Measurements from ENCODE around the gene CCDC196.

DNA sequence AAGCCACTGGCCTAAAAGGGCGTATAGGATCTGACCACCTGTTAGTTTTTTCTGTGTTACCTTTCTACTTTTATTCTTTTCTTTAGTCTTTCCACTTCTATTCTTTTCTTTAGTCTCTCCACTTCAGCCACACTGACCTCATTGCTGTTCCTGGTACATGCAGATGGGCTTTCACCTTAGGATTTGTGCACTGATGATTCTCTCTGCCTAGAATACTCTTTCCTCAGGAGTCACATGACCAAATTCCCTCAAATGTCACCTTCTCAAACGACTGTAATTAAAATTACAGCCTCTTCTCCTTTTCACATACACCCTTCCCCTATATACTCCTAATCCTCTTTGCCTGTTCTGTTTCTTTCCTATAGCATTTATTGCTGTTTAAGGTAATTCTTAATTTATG lies 57.8 kb downstream of the CCDC196 start:
- TF ChIP-seq, protein P1, sequence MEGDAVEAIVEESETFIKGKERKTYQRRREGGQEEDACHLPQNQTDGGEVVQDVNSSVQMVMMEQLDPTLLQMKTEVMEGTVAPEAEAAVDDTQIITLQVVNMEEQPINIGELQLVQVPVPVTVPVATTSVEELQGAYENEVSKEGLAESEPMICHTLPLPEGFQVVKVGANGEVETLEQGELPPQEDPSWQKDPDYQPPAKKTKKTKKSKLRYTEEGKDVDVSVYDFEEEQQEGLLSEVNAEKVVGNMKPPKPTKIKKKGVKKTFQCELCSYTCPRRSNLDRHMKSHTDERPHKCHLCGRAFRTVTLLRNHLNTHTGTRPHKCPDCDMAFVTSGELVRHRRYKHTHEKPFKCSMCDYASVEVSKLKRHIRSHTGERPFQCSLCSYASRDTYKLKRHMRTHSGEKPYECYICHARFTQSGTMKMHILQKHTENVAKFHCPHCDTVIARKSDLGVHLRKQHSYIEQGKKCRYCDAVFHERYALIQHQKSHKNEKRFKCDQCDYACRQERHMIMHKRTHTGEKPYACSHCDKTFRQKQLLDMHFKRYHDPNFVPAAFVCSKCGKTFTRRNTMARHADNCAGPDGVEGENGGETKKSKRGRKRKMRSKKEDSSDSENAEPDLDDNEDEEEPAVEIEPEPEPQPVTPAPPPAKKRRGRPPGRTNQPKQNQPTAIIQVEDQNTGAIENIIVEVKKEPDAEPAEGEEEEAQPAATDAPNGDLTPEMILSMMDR (conservative IDR thresholded peaks at IDR 0.05; ENCODE audit: low read depth, low read length), result no peak
- no peak for TF ChIP-seq CHD1 (IDR thresholded peaks at IDR 0.05; ENCODE audit: low read depth, low read length)
- no peak for TF ChIP-seq ELK1 (IDR thresholded peaks at IDR 0.05; ENCODE audit: borderline replicate concordance, low read depth, low read length)
- TF ChIP-seq SMC3 (IDR thresholded peaks at IDR 0.05; ENCODE audit: low read depth, low read length), result no peak
- no peak for TF ChIP-seq POLR2A (IDR thresholded peaks at IDR 0.05; ENCODE audit: low read depth, low read length)
